Keratinocyte (primary cell): ENCODE data around the gene EPHB1. TPM values are rescaled to one million over a fixed set of nuclear protein-coding genes. Genes with fewer than 3 reads are reported as not detected.

Experiments
- DNase-seq: peaks from one replicate; pipeline ENCODE4 v3.0.0-alpha.2; 2011; ENCODE audit warnings: low read depth, missing footprints, low spot score
- FAIRE-seq: peaks from 2 replicates; lab custom pipeline; 2011; peaks lifted over from hg19 to GRCh38; lab: Jason Lieb, UNC
- H2AFZ ChIP-seq: 2 replicates; pipeline ENCODE4 v1.6.0; 2012; ENCODE audit warnings: low read length, control low read depth, inconsistent platforms; ENCODE audit not compliant: control insufficient read depth
- H3K27ac ChIP-seq: 2 replicates; pipeline ENCODE4 v1.5.1; 2011; ENCODE audit warnings: low read length; ENCODE audit not compliant: control insufficient read depth, insufficient read depth
- H3K27me3 ChIP-seq: 3 replicates; pipeline ENCODE4 v1.6.0; 2011; ENCODE audit warnings: low read length; ENCODE audit not compliant: control insufficient read depth, insufficient read depth; ENCODE audit errors: extremely low read depth
- H3K36me3 ChIP-seq, 2 experiments: 2 replicates in 1 of 2; 3 replicates in 1 of 2; pipeline ENCODE4 v1.5.1; 2011; ENCODE audit warnings: low read length in 2 of 2, mild to moderate bottlenecking in 1 of 2; ENCODE audit not compliant: control insufficient read depth in 2 of 2, insufficient read depth in 2 of 2; ENCODE audit errors: extremely low read depth in 1 of 2
- H3K4me1 ChIP-seq: 3 replicates; pipeline ENCODE4 v1.5.1; 2011; ENCODE audit warnings: low read length; ENCODE audit not compliant: control insufficient read depth, insufficient read depth; ENCODE audit errors: extremely low read depth
- H3K4me2 ChIP-seq: 3 replicates; pipeline ENCODE4 v1.6.0; 2011; ENCODE audit warnings: low read depth, low read length; ENCODE audit not compliant: control insufficient read depth, insufficient read depth; ENCODE audit errors: extremely low read depth
- H3K4me3 ChIP-seq, 3 experiments: fragments of 200-600 bp in 1 of 3; sonication (generic) in 1 of 3; 2 replicates in 2 of 3; 3 replicates in 1 of 3; pipeline ENCODE4 v1.5.1; 2011 to 2016; ENCODE audit warnings: low read length in 3 of 3, mild to moderate bottlenecking in 3 of 3, control low read depth in 2 of 3, inconsistent platforms in 1 of 3, low read depth in 1 of 3, mixed read lengths in 1 of 3, mixed run types in 1 of 3, moderate library complexity in 1 of 3; ENCODE audit not compliant: control insufficient read depth in 2 of 3, insufficient read depth in 2 of 3; ENCODE audit errors: extremely low read depth in 1 of 3
- H3K79me2 ChIP-seq: 2 replicates; pipeline ENCODE4 v1.6.0; 2012; ENCODE audit warnings: low read length; ENCODE audit not compliant: control insufficient read depth, insufficient read depth
- H3K9ac ChIP-seq: 3 replicates; pipeline ENCODE4 v1.6.0; 2011; ENCODE audit warnings: low read length; ENCODE audit not compliant: control insufficient read depth, insufficient read depth; ENCODE audit errors: extremely low read depth
- H3K9me1 ChIP-seq: 3 replicates; pipeline ENCODE4 v1.6.0; 2011; ENCODE audit warnings: low read length; ENCODE audit not compliant: control insufficient read depth, insufficient read depth; ENCODE audit errors: extremely low read depth
- H3K9me3 ChIP-seq: 2 replicates; pipeline ENCODE4 v1.5.1; 2012; ENCODE audit warnings: low read depth, low read length; ENCODE audit not compliant: control insufficient read depth
- H4K20me1 ChIP-seq: 3 replicates; pipeline ENCODE4 v1.6.0; 2011; ENCODE audit warnings: low read length; ENCODE audit not compliant: control insufficient read depth, insufficient read depth; ENCODE audit errors: extremely low read depth
- EZH2 ChIP-seq: IDR thresholded peaks from one replicate; pipeline ENCODE4 v1.6.1; 2012; ENCODE audit warnings: inconsistent platforms, mild to moderate bottlenecking, low read length, moderate library complexity
- dilution Hi-C: fragments of 300-500 bp; cut with MboI; formaldehyde crosslinking; loops from one replicate; pipeline ENCODE4 v1.7.0; 2020; ENCODE audit warnings: low sequenced_read_pairs; ENCODE audit not compliant: extremely low pct_ligation_motif_present
- polyA plus RNA-seq, 5 experiments: library from polyadenylated mRNA; depleted of rRNA in 3 of 5; stranded (reverse) in 3 of 5; stranded (forward) in 1 of 5; unstranded in 1 of 5; fragments of >200 nt; gene quantifications; 1 replicate in 1 of 5; 2 replicates in 3 of 5; 3 replicates in 1 of 5; pipeline versions ENCODE4 v1.2.1 to v1.2.3, GENCODE V29; 2011 to 2012; ENCODE audit warnings: missing spikeins in 2 of 5, low read depth in 1 of 5, low replicate concordance in 1 of 5
- TF ChIP-seq, protein P1 (sequence below), 3 experiments: IDR thresholded peaks in 1 of 3; conservative IDR thresholded peaks in 1 of 3; optimal IDR thresholded peaks in 1 of 3; 2 replicates in 2 of 3; 3 replicates in 1 of 3; pipeline versions ENCODE3 to v1.5.1; 2011; ENCODE audit warnings: low read length in 3 of 3, mild to moderate bottlenecking in 3 of 3, moderate library complexity in 2 of 3, control low read depth in 1 of 3, inconsistent platforms in 1 of 3; ENCODE audit not compliant: insufficient read depth in 2 of 3; ENCODE audit errors: extremely low read depth in 1 of 3

EPHB1 gene
- polyA plus RNA-seq, 1 donor (not counting 4 experiments of a cell fraction or from before 2014, with no cell fraction given): 0.01 TPM

DNA sequence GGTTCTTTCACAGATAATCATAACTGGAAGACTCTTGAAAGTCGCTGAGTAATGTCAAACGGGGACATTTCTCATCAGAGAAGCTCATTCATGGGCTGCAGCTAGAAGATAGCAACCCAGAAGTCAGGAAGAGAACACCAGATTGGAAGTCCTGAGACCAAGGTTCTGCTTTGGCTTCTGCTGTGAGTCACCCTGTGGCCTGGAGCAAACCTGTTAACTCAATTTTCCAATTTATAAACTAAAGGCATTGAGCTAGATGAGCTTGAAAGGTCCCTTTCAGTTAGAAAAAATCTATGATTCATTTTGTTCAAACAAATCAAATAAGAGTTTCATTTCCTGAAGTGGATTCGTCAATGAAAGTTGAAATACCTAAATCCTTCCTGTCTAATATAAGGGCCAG is 402.2 kb downstream of the EPHB1 start:
- no peaks in the 10 kb centered on the region for H3K9me1 ChIP-seq
- no peaks in the 10 kb centered on the region for H3K36me3 ChIP-seq
- H2AFZ ChIP-seq: no peak overlapping the region
- no peak overlapping the region for H3K9ac ChIP-seq
- no peak overlapping the region for H3K4me3 ChIP-seq
- H3K9me3 ChIP-seq: no peaks in the 10 kb centered on the region
- TF ChIP-seq, protein P1, sequence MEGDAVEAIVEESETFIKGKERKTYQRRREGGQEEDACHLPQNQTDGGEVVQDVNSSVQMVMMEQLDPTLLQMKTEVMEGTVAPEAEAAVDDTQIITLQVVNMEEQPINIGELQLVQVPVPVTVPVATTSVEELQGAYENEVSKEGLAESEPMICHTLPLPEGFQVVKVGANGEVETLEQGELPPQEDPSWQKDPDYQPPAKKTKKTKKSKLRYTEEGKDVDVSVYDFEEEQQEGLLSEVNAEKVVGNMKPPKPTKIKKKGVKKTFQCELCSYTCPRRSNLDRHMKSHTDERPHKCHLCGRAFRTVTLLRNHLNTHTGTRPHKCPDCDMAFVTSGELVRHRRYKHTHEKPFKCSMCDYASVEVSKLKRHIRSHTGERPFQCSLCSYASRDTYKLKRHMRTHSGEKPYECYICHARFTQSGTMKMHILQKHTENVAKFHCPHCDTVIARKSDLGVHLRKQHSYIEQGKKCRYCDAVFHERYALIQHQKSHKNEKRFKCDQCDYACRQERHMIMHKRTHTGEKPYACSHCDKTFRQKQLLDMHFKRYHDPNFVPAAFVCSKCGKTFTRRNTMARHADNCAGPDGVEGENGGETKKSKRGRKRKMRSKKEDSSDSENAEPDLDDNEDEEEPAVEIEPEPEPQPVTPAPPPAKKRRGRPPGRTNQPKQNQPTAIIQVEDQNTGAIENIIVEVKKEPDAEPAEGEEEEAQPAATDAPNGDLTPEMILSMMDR (optimal IDR thresholded peaks at IDR 0.05 in 1 of 3, IDR thresholded peaks at IDR 0.05 in 1 of 3, conservative IDR thresholded peaks at IDR 0.05 in 1 of 3; ENCODE audit: extremely low read depth in 1 of 3, insufficient read depth in 2 of 3, low read length in 3 of 3): no peak
- no peak for TF ChIP-seq EZH2
- H4K20me1 ChIP-seq: no peaks in the 10 kb centered on the region
- dilution Hi-C loops: no loop called here
- H3K27ac ChIP-seq: no peak overlapping the region
- DNase-seq (no peak), FAIRE-seq (no peak)
- H3K4me1 ChIP-seq: no peaks in the 10 kb centered on the region
- no peaks in the 10 kb centered on the region for H3K79me2 ChIP-seq
- no peak overlapping the region for H3K4me2 ChIP-seq
- H3K27me3 ChIP-seq: no peaks in the 10 kb centered on the region

DNA sequence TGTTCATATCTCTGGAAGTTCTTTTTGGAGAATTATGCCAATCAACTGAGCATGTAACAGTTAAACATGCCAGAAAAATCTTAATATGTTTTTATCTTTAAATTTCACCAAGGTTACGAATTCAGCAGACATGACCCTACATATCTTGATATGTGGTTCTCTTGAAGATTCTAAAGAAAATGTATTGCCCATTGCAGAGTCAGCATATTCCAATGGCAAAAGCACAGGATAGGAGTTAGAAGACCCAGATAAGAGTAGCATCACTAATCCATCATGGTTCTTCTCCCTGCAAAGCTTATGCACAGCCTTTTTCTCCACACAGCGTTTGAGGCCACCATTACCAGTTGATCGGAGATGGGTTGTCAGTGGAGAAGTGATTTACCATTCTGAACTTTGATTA is 402.8 kb downstream of the EPHB1 start:
- Histone ChIP-seq H3K9ac (no peak overlapping the region), H3K4me3 (no peak overlapping the region), H3K79me2 (no peaks in the 10 kb centered on the region), H4K20me1 (no peaks in the 10 kb centered on the region), H3K27ac (no peak overlapping the region), H3K36me3 (no peaks in the 10 kb centered on the region), H3K4me1 (no peaks in the 10 kb centered on the region), H2AFZ (no peak overlapping the region), H3K9me1 (no peaks in the 10 kb centered on the region), H3K9me3 (no peaks in the 10 kb centered on the region), H3K27me3 (no peaks in the 10 kb centered on the region), H3K4me2 (no peak overlapping the region)
- FAIRE-seq (no peak), DNase-seq (no peak)
- dilution Hi-C loops: no loop called here
- TF ChIP-seq EZH2: no peak
- TF ChIP-seq, protein P1 (optimal IDR thresholded peaks at IDR 0.05 in 1 of 3, IDR thresholded peaks at IDR 0.05 in 1 of 3, conservative IDR thresholded peaks at IDR 0.05 in 1 of 3; ENCODE audit: extremely low read depth in 1 of 3, insufficient read depth in 2 of 3, low read length in 3 of 3): no peak
